Suprapubic skin (tissue), 3 donors: ENCODE data around the gene WNK1.

ENCODE experiments used
- EP300 ChIP-seq: sonication (generic); formaldehyde crosslinking; IDR thresholded peaks from one replicate; pipeline ENCODE4 v1.6.1; 2017; ENCODE audit warnings: antibody characterized with exemption
- POLR2A ChIP-seq, 2 donors: fragments of 450-650 bp; IDR thresholded peaks; one replicate each; pipeline ENCODE4 v1.6.1; 2017; ENCODE audit warnings: antibody characterized with exemption in 2 of 2, mild to moderate bottlenecking in 2 of 2, moderate library complexity in 2 of 2
- TF ChIP-seq, protein P1 (sequence below), 2 donors: fragments of 200-600 bp in 1 of 2; fragments of 450-650 bp in 1 of 2; sonication (generic) in 1 of 2; IDR thresholded peaks; one replicate each; pipeline ENCODE4 v1.5.1; 2016 to 2019; ENCODE audit warnings: antibody characterized with exemption in 2 of 2, mild to moderate bottlenecking in 1 of 2, moderate library complexity in 1 of 2

DNA sequence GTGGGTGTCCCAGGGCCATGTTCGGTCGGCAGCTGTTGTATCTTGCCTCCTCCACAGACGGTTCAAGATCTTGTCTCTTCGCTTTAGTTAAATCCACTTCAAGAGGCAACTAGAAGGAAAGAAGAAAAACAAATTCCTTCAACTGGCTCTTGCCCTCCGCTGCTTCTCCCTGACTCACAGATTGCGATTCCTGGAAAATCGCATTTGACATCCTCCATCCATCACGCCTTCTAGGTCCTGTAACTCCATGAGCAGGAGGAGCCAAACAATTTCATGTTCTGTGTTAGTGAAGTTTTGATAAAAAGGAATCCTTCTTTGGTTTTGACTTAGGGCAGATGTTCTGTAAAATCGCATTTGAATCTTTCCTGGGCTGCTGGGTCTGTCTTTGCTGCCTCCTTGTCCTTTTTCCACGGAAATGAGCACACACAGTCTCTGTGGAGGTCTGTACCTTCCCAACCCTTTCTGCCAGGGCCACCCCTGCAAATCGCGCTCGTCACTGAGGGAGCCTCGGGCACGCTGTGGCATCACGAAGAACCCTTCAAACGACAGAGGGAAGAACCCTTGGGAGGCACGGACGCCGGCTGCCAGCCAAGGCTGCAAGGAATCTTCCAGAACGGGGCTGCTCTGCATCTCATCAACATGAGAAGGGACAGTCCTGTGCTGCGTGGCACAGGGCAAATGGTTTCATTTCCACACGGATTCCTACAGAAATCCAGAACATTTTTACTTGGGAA is 164.5 kb downstream of the WNK1 start:
- TF ChIP-seq, protein P1, sequence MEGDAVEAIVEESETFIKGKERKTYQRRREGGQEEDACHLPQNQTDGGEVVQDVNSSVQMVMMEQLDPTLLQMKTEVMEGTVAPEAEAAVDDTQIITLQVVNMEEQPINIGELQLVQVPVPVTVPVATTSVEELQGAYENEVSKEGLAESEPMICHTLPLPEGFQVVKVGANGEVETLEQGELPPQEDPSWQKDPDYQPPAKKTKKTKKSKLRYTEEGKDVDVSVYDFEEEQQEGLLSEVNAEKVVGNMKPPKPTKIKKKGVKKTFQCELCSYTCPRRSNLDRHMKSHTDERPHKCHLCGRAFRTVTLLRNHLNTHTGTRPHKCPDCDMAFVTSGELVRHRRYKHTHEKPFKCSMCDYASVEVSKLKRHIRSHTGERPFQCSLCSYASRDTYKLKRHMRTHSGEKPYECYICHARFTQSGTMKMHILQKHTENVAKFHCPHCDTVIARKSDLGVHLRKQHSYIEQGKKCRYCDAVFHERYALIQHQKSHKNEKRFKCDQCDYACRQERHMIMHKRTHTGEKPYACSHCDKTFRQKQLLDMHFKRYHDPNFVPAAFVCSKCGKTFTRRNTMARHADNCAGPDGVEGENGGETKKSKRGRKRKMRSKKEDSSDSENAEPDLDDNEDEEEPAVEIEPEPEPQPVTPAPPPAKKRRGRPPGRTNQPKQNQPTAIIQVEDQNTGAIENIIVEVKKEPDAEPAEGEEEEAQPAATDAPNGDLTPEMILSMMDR (IDR thresholded peaks at IDR 0.05) = no peak
- TF ChIP-seq POLR2A (IDR thresholded peaks at IDR 0.05) = no peak
- no peak for TF ChIP-seq EP300
